Globus pallidus (tissue), 1 donor: ENCODE data around the gene SALL1.

Experiments used
- DNase-seq: peaks from one replicate; pipeline ENCODE4 v3.0.0-alpha.2; 2015; ENCODE audit warnings: low spot score

Gene SALL1

GRCh38 chr16:51141106-51141505 is 10.0 kb downstream of the SALL1 start:
- DNase-seq: no peak

- no peak for DNase-seq
Observed at GRCh38 chr16:51140112-51140511, 11.0 kb downstream of the SALL1 start.

GRCh38 chr16:51139568-51139967 is 11.5 kb downstream of the SALL1 start:
- DNase-seq: no peak

- no peak for DNase-seq
Observed at GRCh38 chr16:51138178-51138577, 12.9 kb downstream of the SALL1 start.

- peak; percentile 66 for DNase-seq
Observed at GRCh38 chr16:51137097-51137496, 14.0 kb downstream of the SALL1 start.

GRCh38 chr16:51134876-51135275 is 16.2 kb downstream of the SALL1 start:
- no peak for DNase-seq

- DNase-seq: no peak
Observed at GRCh38 chr16:51134269-51134812, 16.7 kb downstream of the SALL1 start.

GRCh38 chr16:51133688-51134087 is 17.4 kb downstream of the SALL1 start:
- DNase-seq: no peak

- no peak for DNase-seq
Observed at GRCh38 chr16:51133183-51133582, 17.9 kb downstream of the SALL1 start.

GRCh38 chr16:51132490-51133115 is 18.5 kb downstream of the SALL1 start:
- no peak for DNase-seq

GRCh38 chr16:51131619-51132018 is 19.5 kb downstream of the SALL1 start:
- DNase-seq: no peak

GRCh38 chr16:51129105-51129504 is 22.0 kb downstream of the SALL1 start:
- DNase-seq: peak; percentile 26

GRCh38 chr16:51125992-51126391 is 25.1 kb downstream of the SALL1 start:
- DNase-seq: no peak

- DNase-seq: no peak
Observed at GRCh38 chr16:51124896-51125295, 26.2 kb downstream of the SALL1 start.

GRCh38 chr16:51121850-51122249 is 29.2 kb downstream of the SALL1 start:
- DNase-seq: no peak

GRCh38 chr16:51120730-51121347 is 30.2 kb downstream of the SALL1 start:
- no peak for DNase-seq

- no peak for DNase-seq
Observed at GRCh38 chr16:51119973-51120729, 30.9 kb downstream of the SALL1 start.

- peak; percentile 65 for DNase-seq
Observed at GRCh38 chr16:51119556-51119955, 31.5 kb downstream of the SALL1 start.

GRCh38 chr16:51116353-51116752 is 34.7 kb downstream of the SALL1 start:
- no peak for DNase-seq

GRCh38 chr16:51114382-51114781 is 36.7 kb downstream of the SALL1 start:
- peak; percentile 37 for DNase-seq

GRCh38 chr16:51113236-51114125 is 37.6 kb downstream of the SALL1 start:
- no peak for DNase-seq

- no peak for DNase-seq
Observed at GRCh38 chr16:51112323-51112722, 38.7 kb downstream of the SALL1 start.
